Measurements from ENCODE around the gene ATG14.
A peak's percentile ranks its signal among the peaks of the same experiment; 100 is the strongest.

Gene ATG14

DNA sequence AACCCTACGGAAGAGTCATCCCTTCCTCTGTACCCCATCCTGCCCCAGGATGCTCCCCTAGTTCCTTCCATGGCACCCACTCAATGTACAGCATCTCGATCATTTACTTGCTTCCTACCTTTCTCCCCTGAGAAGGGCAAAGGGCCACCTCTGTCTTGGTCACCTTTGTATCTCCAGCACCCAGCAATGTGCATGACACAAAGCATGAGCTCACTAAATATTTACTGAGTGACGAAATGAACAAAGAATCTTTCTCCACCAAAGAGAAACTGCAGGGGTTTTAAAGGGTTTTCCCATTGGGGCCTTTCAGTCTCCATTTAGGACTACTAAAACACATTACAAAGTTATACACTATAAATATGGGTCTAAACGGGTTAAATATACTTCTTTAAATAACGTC lies 30.6 kb downstream of the ATG14 start:
- Histone ChIP-seq H3K27ac (ENCODE audit: insufficient read depth, low read length, poor library complexity, severe bottlenecking) (no peak overlapping the region), H3K9me3 (ENCODE audit: control insufficient read depth, low read length) (no peaks in the 10 kb centered on the region), H3K4me3 (ENCODE audit: insufficient read depth, low read depth, low read length, poor library complexity, severe bottlenecking) (no peak overlapping the region), H3K4me1 (ENCODE audit: control insufficient read depth, insufficient read depth, low read length, poor library complexity, severe bottlenecking) (no peaks in the 10 kb centered on the region), H3K27me3 (replicated peaks; ENCODE audit: control insufficient read depth, insufficient read depth, low read length, poor library complexity, severe bottlenecking) (no peaks in the 10 kb centered on the region), H3K36me3 (ENCODE audit: control insufficient read depth, insufficient read depth, low read length) (peaks cover 27% of the 10 kb centered on the region)
- DNase-seq = no peak

DNA sequence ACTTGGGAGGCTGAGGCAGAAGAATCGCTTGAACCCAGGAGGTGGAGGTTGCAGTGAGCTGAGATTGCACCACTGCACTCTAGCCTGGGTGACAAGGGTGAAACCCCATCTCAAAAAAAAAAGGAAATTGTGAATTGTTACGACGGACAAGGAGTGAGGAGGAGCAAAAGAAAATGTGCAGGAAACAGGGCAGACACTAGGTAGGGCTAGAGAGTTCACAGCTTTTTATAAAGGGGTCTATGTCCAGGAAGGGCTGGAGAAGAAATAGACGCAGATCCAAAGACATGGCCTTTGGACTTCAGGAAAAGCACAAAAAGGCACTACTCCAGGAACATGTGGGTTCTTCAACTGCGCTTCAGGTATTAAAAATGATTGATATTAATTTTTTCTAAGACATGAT lies 34.4 kb downstream of the ATG14 start:
- Histone ChIP-seq H3K36me3 (ENCODE audit: control insufficient read depth, insufficient read depth, low read length) (peaks cover 17% of the 10 kb centered on the region), H3K27ac (ENCODE audit: insufficient read depth, low read length, poor library complexity, severe bottlenecking) (no peak overlapping the region), H3K27me3 (replicated peaks; ENCODE audit: control insufficient read depth, insufficient read depth, low read length, poor library complexity, severe bottlenecking) (no peaks in the 10 kb centered on the region), H3K4me3 (ENCODE audit: insufficient read depth, low read depth, low read length, poor library complexity, severe bottlenecking) (no peak overlapping the region), H3K4me1 (ENCODE audit: control insufficient read depth, insufficient read depth, low read length, poor library complexity, severe bottlenecking) (peaks cover 21% of the 10 kb centered on the region), H3K9me3 (ENCODE audit: control insufficient read depth, low read length) (no peaks in the 10 kb centered on the region)
- DNase-seq = no peak

DNA sequence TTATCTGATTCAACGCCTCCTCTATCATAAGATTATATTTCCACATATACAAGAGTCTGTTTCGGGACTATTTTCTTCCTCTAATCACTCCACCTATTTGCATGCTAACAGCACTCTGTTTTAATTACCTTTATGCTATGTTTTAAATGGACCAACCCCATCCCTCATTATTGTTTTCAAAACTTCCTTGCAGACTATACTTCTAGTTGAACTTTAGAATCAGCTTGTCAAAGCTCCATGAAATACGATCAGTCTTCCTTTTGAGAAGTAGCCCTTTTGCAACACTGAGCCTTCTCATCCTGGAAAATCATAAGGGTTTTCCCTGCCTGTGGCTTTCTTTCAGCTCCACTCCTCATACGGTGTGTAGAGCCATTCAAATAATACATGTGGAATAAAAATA lies 36.9 kb downstream of the ATG14 start:
- no peak for DNase-seq
- Histone ChIP-seq H3K27me3 (replicated peaks; ENCODE audit: control insufficient read depth, insufficient read depth, low read length, poor library complexity, severe bottlenecking) (no peaks in the 10 kb centered on the region), H3K9me3 (ENCODE audit: control insufficient read depth, low read length) (no peaks in the 10 kb centered on the region), H3K27ac (ENCODE audit: insufficient read depth, low read length, poor library complexity, severe bottlenecking) (peak overlapping the region; percentile 60), H3K4me3 (ENCODE audit: insufficient read depth, low read depth, low read length, poor library complexity, severe bottlenecking) (no peak overlapping the region), H3K36me3 (ENCODE audit: control insufficient read depth, insufficient read depth, low read length) (peaks cover 2% of the 10 kb centered on the region), H3K4me1 (ENCODE audit: control insufficient read depth, insufficient read depth, low read length, poor library complexity, severe bottlenecking) (peaks cover 21% of the 10 kb centered on the region)

DNA sequence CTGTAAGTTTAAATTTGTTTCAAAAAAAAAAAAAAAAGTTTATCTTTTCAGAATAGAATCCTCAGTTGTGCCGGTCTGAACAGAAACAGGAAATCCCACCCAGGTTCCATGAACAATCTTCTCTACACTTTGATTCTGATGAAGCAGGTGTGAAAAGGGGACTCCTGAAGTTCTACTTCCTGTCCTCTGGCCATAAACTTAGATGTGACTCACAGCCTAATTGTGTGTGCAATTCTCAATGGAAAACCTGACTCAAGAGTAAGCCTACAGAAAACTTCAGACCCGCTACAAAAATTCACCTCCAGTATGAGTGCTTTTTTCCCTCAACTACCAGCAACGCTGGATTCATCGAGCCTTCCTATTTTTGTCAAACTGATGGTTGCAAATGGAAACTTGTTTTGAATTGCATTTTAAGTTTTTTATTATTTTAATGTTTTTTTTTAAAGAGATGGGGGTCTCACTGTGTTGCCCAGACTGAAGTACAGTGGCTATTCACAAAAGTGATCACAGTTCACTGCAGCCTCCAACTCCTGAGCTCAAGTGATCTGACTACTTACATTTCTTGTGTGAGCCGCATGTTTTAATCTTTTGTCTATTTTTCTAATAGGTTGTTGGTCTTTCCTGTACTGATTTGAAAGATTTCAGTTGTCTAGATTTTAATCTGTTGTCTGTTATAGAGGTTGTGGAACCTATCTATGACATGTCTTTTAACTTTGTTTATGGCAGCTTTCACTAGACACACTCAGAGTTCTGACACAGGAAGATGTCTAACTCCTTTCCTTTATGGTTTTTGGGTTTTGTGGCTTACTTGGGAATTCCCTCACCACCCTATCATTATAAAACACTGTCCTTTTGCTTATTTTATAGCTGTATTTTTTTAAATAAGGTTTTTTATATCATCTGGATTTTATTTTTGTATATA lies 37.6 kb downstream of the ATG14 start:
- no peak for DNase-seq
- peaks cover 10% of the 10 kb centered on the region for H3K36me3 ChIP-seq (ENCODE audit: control insufficient read depth, insufficient read depth, low read length)
- H3K4me3 ChIP-seq (ENCODE audit: insufficient read depth, low read depth, low read length, poor library complexity, severe bottlenecking) = no peak overlapping the region
- H3K4me1 ChIP-seq (ENCODE audit: control insufficient read depth, insufficient read depth, low read length, poor library complexity, severe bottlenecking) = peaks cover 21% of the 10 kb centered on the region
- no peaks in the 10 kb centered on the region for H3K9me3 ChIP-seq (ENCODE audit: control insufficient read depth, low read length)
- H3K27me3 ChIP-seq (replicated peaks; ENCODE audit: control insufficient read depth, insufficient read depth, low read length, poor library complexity, severe bottlenecking) = no peaks in the 10 kb centered on the region
- peak overlapping the region; percentile 60 for H3K27ac ChIP-seq (ENCODE audit: insufficient read depth, low read length, poor library complexity, severe bottlenecking)

DNA sequence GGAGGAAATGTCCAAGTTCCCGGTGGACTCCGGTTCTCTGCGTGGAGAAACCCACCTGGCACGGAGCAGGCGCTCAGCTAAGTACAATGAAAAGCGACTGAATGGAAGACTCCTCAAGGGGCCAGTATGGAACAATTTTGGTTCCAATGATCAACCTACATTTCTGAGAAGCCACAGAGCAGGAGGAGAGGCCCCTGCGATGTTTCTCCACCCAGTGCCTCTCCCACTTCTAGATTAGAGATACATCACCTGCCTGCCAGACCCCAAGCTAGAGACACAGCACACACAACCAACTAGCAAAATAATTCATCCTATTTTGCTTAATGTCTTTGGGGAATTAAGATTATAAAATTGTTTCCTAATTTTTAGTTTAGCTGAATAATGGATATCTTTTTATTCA lies 38.8 kb downstream of the ATG14 start:
- H3K4me3 ChIP-seq (ENCODE audit: insufficient read depth, low read depth, low read length, poor library complexity, severe bottlenecking) = no peak overlapping the region
- H3K36me3 ChIP-seq (ENCODE audit: control insufficient read depth, insufficient read depth, low read length) = peaks cover 16% of the 10 kb centered on the region
- no peaks in the 10 kb centered on the region for H3K27me3 ChIP-seq (replicated peaks; ENCODE audit: control insufficient read depth, insufficient read depth, low read length, poor library complexity, severe bottlenecking)
- H3K9me3 ChIP-seq (ENCODE audit: control insufficient read depth, low read length) = no peaks in the 10 kb centered on the region
- H3K4me1 ChIP-seq (ENCODE audit: control insufficient read depth, insufficient read depth, low read length, poor library complexity, severe bottlenecking) = peaks cover 21% of the 10 kb centered on the region
- peak overlapping the region; percentile 60 for H3K27ac ChIP-seq (ENCODE audit: insufficient read depth, low read length, poor library complexity, severe bottlenecking)
- no peak for DNase-seq

DNA sequence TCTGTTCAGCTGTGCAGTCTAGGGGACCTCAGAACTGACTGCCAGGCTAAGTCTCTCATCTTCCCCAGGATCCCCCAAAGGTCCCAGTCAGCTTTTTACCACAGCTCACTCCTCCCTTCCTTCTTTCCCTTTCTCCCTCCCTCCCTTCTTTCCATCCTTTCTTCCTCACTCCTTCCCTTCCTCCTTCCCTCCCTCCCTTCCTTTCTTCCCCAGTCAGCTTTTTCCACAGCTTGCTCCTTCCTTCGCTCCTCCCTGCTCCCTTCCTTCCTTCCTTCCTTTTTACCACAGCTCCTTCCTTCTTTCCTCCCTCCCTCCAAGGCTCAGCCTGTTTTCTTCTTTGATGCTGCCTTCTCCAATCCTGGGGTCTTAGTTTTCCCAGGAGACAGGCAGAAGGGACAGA lies 39.2 kb downstream of the ATG14 start:
- Histone ChIP-seq H3K4me3 (ENCODE audit: insufficient read depth, low read depth, low read length, poor library complexity, severe bottlenecking) (no peak overlapping the region), H3K36me3 (ENCODE audit: control insufficient read depth, insufficient read depth, low read length) (peaks cover 16% of the 10 kb centered on the region), H3K27ac (ENCODE audit: insufficient read depth, low read length, poor library complexity, severe bottlenecking) (peak overlapping the region; percentile 49), H3K27me3 (replicated peaks; ENCODE audit: control insufficient read depth, insufficient read depth, low read length, poor library complexity, severe bottlenecking) (no peaks in the 10 kb centered on the region), H3K4me1 (ENCODE audit: control insufficient read depth, insufficient read depth, low read length, poor library complexity, severe bottlenecking) (peaks cover 21% of the 10 kb centered on the region), H3K9me3 (ENCODE audit: control insufficient read depth, low read length) (no peaks in the 10 kb centered on the region)
- DNase-seq = no peak

DNA sequence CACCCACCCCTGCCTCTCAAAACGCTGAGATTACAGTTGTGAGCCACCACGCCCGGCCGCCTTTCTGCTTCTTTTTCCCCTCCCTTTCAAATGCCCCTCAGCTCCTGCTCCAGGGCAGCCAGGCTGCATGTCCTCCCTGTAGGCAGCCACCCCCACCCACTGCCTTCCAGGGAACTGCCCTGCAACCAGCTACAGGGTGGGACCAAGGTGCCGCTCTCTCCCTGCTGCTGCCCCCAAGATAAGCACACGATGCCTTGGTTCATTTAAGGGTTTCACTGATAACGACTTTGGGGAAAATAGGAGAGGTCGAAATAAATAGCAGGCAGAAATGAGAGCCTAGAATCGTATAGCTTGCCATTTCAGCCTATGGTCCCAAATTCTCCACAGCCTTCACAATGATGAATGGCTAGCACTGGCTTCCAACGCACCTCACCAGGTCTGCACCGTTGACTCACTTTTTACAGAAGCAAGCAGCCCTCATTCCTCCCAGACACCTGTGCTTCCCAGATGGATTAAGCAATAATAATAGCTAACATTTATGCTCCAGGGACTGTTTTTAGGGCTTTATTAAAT lies 40.7 kb downstream of the ATG14 start:
- DNase-seq = no peak
- Histone ChIP-seq H3K4me1 (ENCODE audit: control insufficient read depth, insufficient read depth, low read length, poor library complexity, severe bottlenecking) (peaks cover 21% of the 10 kb centered on the region), H3K9me3 (ENCODE audit: control insufficient read depth, low read length) (no peaks in the 10 kb centered on the region), H3K4me3 (ENCODE audit: insufficient read depth, low read depth, low read length, poor library complexity, severe bottlenecking) (no peak overlapping the region), H3K27me3 (replicated peaks; ENCODE audit: control insufficient read depth, insufficient read depth, low read length, poor library complexity, severe bottlenecking) (no peaks in the 10 kb centered on the region), H3K36me3 (ENCODE audit: control insufficient read depth, insufficient read depth, low read length) (peaks cover 17% of the 10 kb centered on the region), H3K27ac (ENCODE audit: insufficient read depth, low read length, poor library complexity, severe bottlenecking) (no peak overlapping the region)

DNA sequence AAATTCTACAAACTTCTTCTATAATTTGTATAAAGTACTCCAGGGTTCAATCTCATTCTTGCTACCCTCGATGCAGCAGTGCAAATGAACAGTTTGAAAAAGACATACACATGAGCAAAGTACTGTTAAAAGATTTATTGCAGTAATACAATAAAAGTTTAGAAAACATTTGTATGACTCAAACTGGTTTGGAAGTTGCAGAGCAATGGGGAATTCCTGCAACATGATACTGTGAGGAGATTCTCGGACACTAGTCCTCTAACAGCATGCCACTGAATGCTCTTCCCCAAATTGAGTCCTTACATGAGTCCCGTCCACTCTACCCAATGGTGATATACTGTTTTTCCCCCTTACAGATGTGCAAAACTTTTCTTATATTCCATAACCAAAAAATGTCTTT lies 45.4 kb downstream of the ATG14 start:
- Histone ChIP-seq H3K4me1 (ENCODE audit: control insufficient read depth, insufficient read depth, low read length, poor library complexity, severe bottlenecking) (no peaks in the 10 kb centered on the region), H3K9me3 (ENCODE audit: control insufficient read depth, low read length) (no peaks in the 10 kb centered on the region), H3K4me3 (ENCODE audit: insufficient read depth, low read depth, low read length, poor library complexity, severe bottlenecking) (no peak overlapping the region), H3K36me3 (ENCODE audit: control insufficient read depth, insufficient read depth, low read length) (peaks cover 24% of the 10 kb centered on the region), H3K27ac (ENCODE audit: insufficient read depth, low read length, poor library complexity, severe bottlenecking) (no peak overlapping the region), H3K27me3 (replicated peaks; ENCODE audit: control insufficient read depth, insufficient read depth, low read length, poor library complexity, severe bottlenecking) (no peaks in the 10 kb centered on the region)
- no peak for DNase-seq

DNA sequence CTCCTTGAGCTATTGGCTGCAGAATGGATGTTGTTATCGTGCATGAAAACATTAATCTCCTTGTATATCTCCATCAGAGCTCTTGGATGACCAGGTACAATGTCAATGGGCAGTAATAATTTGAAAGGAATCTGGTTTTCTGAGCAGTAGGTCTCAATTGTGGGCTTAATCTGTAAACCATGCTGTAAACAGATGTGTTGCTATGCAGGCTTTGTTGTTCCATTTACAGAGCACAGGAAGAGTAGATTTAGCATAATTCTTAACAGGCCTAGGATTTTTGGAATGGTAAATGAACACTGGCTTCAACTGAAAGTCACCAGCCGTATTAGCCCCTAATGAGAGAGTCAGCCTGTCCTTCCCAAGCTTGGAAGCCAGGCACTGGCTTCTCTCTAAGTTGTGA lies 50.4 kb downstream of the ATG14 start:
- H3K36me3 ChIP-seq (ENCODE audit: control insufficient read depth, insufficient read depth, low read length) = peaks cover 8% of the 10 kb centered on the region
- no peak overlapping the region for H3K27ac ChIP-seq (ENCODE audit: insufficient read depth, low read length, poor library complexity, severe bottlenecking)
- no peak for DNase-seq

DNA sequence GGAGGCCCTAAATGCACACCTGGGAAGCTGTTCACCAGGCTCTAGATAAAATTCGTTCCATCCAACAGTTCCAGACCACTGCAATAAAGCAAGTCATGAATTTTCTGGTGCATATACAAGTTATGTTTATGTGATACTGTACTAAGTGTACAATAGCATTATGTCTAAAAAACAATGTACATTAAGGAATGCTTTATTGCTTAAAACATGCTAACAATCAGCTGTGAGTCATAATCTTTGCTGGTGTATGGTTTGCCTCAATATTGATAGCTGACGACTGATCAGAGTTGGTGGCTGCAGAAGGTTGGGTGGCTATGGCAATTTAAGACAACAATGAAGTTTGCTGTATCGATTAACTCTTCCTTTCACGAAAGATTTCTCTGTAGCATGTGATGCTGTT lies 52.3 kb downstream of the ATG14 start:
- no peak overlapping the region for H3K4me3 ChIP-seq (ENCODE audit: insufficient read depth, low read depth, low read length, poor library complexity, severe bottlenecking)
- H3K27ac ChIP-seq (ENCODE audit: insufficient read depth, low read length, poor library complexity, severe bottlenecking) = no peak overlapping the region
- no peak for DNase-seq
- H3K4me1 ChIP-seq (ENCODE audit: control insufficient read depth, insufficient read depth, low read length, poor library complexity, severe bottlenecking) = no peaks in the 10 kb centered on the region
- H3K27me3 ChIP-seq (replicated peaks; ENCODE audit: control insufficient read depth, insufficient read depth, low read length, poor library complexity, severe bottlenecking) = no peaks in the 10 kb centered on the region
- no peaks in the 10 kb centered on the region for H3K9me3 ChIP-seq (ENCODE audit: control insufficient read depth, low read length)
- H3K36me3 ChIP-seq (ENCODE audit: control insufficient read depth, insufficient read depth, low read length) = no peaks in the 10 kb centered on the region

More for the DNA sequence above, 50.4 kb downstream of the ATG14 start:
- no peaks in the 10 kb centered on the region for H3K27me3 ChIP-seq (replicated peaks; ENCODE audit: control insufficient read depth, insufficient read depth, low read length, poor library complexity, severe bottlenecking)
- H3K4me1 ChIP-seq (ENCODE audit: control insufficient read depth, insufficient read depth, low read length, poor library complexity, severe bottlenecking) = no peaks in the 10 kb centered on the region
- no peaks in the 10 kb centered on the region for H3K9me3 ChIP-seq (ENCODE audit: control insufficient read depth, low read length)
- H3K4me3 ChIP-seq (ENCODE audit: insufficient read depth, low read depth, low read length, poor library complexity, severe bottlenecking) = no peak overlapping the region

All from effector memory CD4-positive, alpha-beta T cell (primary cell).